HEK293 (cell line): ENCODE data around the gene LOXL1.

Experiments
- CTCF ChIA-PET: fragments of 350-600 bp; formaldehyde crosslinking; extraction: SDS; loops from one replicate; lab custom pipeline; 2021; ENCODE audit warnings: antibody characterized with exemption; lab: Yijun Ruan, JAX
- POLR2A ChIA-PET: fragments of 300-600 bp; formaldehyde crosslinking; extraction: SDS; loops from one replicate; lab custom pipeline; 2020; ENCODE audit warnings: antibody characterized with exemption, inconsistent platforms; lab: Yijun Ruan, JAX
- H3K27ac ChIP-seq: fragments of 200-500 bp; sonication (Bioruptor generic); 2 replicates; pipeline ENCODE4 v1.5.1; 2014; ENCODE audit warnings: low read depth, low read length, control low read depth, inconsistent platforms; ENCODE audit errors: extremely low read depth
- H3K36me3 ChIP-seq, 2 experiments: fragments of 200-500 bp in 1 of 2; sonication (Bioruptor generic) in 1 of 2; 1 replicate in 1 of 2; 2 replicates in 1 of 2; pipeline ENCODE4 v1.5.1; 2014 to 2017; ENCODE audit warnings: inconsistent platforms in 2 of 2, low read length in 2 of 2; ENCODE audit not compliant: control insufficient read depth in 2 of 2, insufficient read depth in 1 of 2
- H3K4me1 ChIP-seq: fragments of 200-500 bp; sonication (Bioruptor generic); 2 replicates; pipeline ENCODE4 v1.5.1; 2014; ENCODE audit warnings: mild to moderate bottlenecking, low read length, inconsistent platforms; ENCODE audit not compliant: control insufficient read depth, insufficient read depth
- H3K4me3 ChIP-seq: 2 replicates; pipeline ENCODE4 v1.5.1; 2011; ENCODE audit warnings: low read depth, mild to moderate bottlenecking, control low read depth, low read length, moderate library complexity
- H3K9me3 ChIP-seq: fragments of 200-500 bp; sonication (Bioruptor generic); 2 replicates; pipeline ENCODE4 v1.5.1; 2014; ENCODE audit warnings: low read depth, low read length, inconsistent platforms; ENCODE audit not compliant: control insufficient read depth, insufficient read depth
- KLF1 ChIP-seq: fragments of 450-650 bp; formaldehyde crosslinking; IDR thresholded peaks from 2 replicates; pipeline ENCODE4 v1.5.1; 2016; ENCODE audit warnings: missing biosample characterization, missing genetic modification characterization
- MEIS1 ChIP-seq: sonication (generic); formaldehyde crosslinking; IDR thresholded peaks from 2 replicates; pipeline ENCODE4 v1.8.1; 2022; ENCODE audit warnings: missing genetic modification reagents, mild to moderate bottlenecking, borderline replicate concordance
- OSR2 ChIP-seq: fragments of 450-650 bp; formaldehyde crosslinking; IDR thresholded peaks from 2 replicates; pipeline ENCODE4 v1.5.1; 2016; ENCODE audit warnings: missing biosample characterization, missing genetic modification characterization
- SETDB1 ChIP-seq: IDR thresholded peaks from one replicate; pipeline ENCODE4 v1.6.1; 2017; ENCODE audit warnings: mild to moderate bottlenecking, low read length, moderate library complexity, mixed read lengths; ENCODE audit not compliant: insufficient read length
- SP2 ChIP-seq: fragments of 450-650 bp; formaldehyde crosslinking; IDR thresholded peaks from 2 replicates; pipeline ENCODE4 v1.5.1; 2016; ENCODE audit warnings: missing biosample characterization, missing genetic modification characterization
- SP3 ChIP-seq: fragments of 450-650 bp; formaldehyde crosslinking; IDR thresholded peaks from 2 replicates; pipeline ENCODE4 v1.5.1; 2016; ENCODE audit warnings: missing biosample characterization, missing genetic modification characterization
- YY2 ChIP-seq: fragments of 450-650 bp; formaldehyde crosslinking; IDR thresholded peaks from 2 replicates; pipeline ENCODE4 v1.5.1; 2016; ENCODE audit warnings: missing biosample characterization, missing genetic modification characterization
- ZBTB17 ChIP-seq: fragments of 450-650 bp; formaldehyde crosslinking; IDR thresholded peaks from 2 replicates; pipeline ENCODE4 v1.5.1; 2016; ENCODE audit warnings: missing biosample characterization, missing genetic modification characterization
- ZBTB21 ChIP-seq: fragments of 450-650 bp; formaldehyde crosslinking; IDR thresholded peaks from 2 replicates; pipeline ENCODE4 v1.5.1; 2017; ENCODE audit warnings: missing biosample characterization, missing genetic modification characterization
- ZEB2 ChIP-seq: fragments of 450-650 bp; formaldehyde crosslinking; IDR thresholded peaks from 2 replicates; pipeline ENCODE4 v1.5.1; 2016; ENCODE audit warnings: missing biosample characterization, missing genetic modification characterization
- ZFHX2 ChIP-seq: fragments of 450-650 bp; formaldehyde crosslinking; conservative IDR thresholded peaks from 2 replicates; pipeline ENCODE4 v1.5.1; 2016; ENCODE audit warnings: missing biosample characterization, missing genetic modification characterization
- ZNF140 ChIP-seq: fragments of 450-650 bp; formaldehyde crosslinking; IDR thresholded peaks from 2 replicates; pipeline ENCODE4 v1.5.1; 2016; ENCODE audit warnings: missing biosample characterization, missing genetic modification characterization
- ZNF211 ChIP-seq: fragments of 450-650 bp; formaldehyde crosslinking; IDR thresholded peaks from 2 replicates; pipeline ENCODE4 v1.5.1; 2016; ENCODE audit warnings: low read depth, missing biosample characterization, missing genetic modification characterization
- ZNF433 ChIP-seq: fragments of 450-650 bp; formaldehyde crosslinking; IDR thresholded peaks from 2 replicates; pipeline ENCODE4 v1.5.1; 2016; ENCODE audit warnings: missing biosample characterization, missing genetic modification characterization, low read depth
- ZNF473 ChIP-seq: fragments of 450-650 bp; formaldehyde crosslinking; IDR thresholded peaks from 2 replicates; pipeline ENCODE4 v1.5.1; 2017; ENCODE audit warnings: missing biosample characterization, missing genetic modification characterization
- ZNF561 ChIP-seq: fragments of 450-650 bp; IDR thresholded peaks from 2 replicates; pipeline ENCODE4 v1.5.1; 2018; ENCODE audit warnings: missing biosample characterization, missing genetic modification characterization, borderline replicate concordance
- ZNF600 ChIP-seq: fragments of 450-650 bp; formaldehyde crosslinking; IDR thresholded peaks from 2 replicates; pipeline ENCODE4 v1.5.1; 2016; ENCODE audit warnings: missing biosample characterization, missing genetic modification characterization
- ZNF626 ChIP-seq: fragments of 450-650 bp; sonication (Bioruptor Pico); formaldehyde crosslinking; IDR thresholded peaks from 2 replicates; pipeline ENCODE4 v1.5.1; 2018; ENCODE audit warnings: missing biosample characterization, missing genetic modification characterization, inconsistent platforms
- ZNF76 ChIP-seq: fragments of 450-650 bp; formaldehyde crosslinking; IDR thresholded peaks from 2 replicates; pipeline ENCODE4; 2016; ENCODE audit warnings: low read depth, missing biosample characterization, missing genetic modification characterization, borderline replicate concordance
- TF ChIP-seq, protein P1 (sequence below): fragments of 450-650 bp; formaldehyde crosslinking; IDR thresholded peaks from 2 replicates; pipeline ENCODE4 v1.5.1; 2016; ENCODE audit warnings: missing biosample characterization, missing genetic modification characterization
- TF ChIP-seq, protein P2 (sequence below): fragments of 450-650 bp; formaldehyde crosslinking; IDR thresholded peaks from 2 replicates; pipeline ENCODE4 v1.5.1; 2016; ENCODE audit warnings: missing biosample characterization, missing genetic modification characterization
- TF ChIP-seq, protein P3 (sequence below): fragments of 450-650 bp; formaldehyde crosslinking; IDR thresholded peaks from 2 replicates; pipeline ENCODE4 v1.5.1; 2016; ENCODE audit warnings: missing biosample characterization, missing genetic modification characterization
- TF ChIP-seq, protein P4 (sequence below): fragments of 450-650 bp; formaldehyde crosslinking; IDR thresholded peaks from 2 replicates; pipeline ENCODE4 v1.5.1; 2016; ENCODE audit warnings: missing biosample characterization, missing genetic modification characterization

LOXL1 gene

DNA sequence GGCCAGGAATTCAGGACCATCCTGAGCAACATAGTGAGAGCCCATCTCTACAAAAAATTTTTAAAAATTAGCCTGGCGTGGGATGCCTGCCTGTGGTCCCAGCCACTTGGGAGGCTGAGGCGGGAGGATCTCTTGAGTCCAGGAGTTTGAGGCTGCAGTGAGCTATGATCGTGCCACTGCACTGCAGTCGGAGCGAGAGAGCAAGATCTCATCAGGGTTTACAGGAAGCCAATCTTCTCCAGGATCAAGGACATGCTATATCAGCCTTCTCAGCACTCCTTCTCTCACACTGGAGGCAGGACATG, 66.3 kb downstream of the LOXL1 start:
- H3K4me1 ChIP-seq = peaks cover 9% of the 10 kb centered on the region; the same call in 1 of the 2 replicates
- POLR2A ChIA-PET = interaction anchor here (0.5 kb wide), 1 partner anchor 574 kb away, joined by 4 read pairs; no protein-coding TSS in a partner anchor
- TF ChIP-seq, protein P1, sequence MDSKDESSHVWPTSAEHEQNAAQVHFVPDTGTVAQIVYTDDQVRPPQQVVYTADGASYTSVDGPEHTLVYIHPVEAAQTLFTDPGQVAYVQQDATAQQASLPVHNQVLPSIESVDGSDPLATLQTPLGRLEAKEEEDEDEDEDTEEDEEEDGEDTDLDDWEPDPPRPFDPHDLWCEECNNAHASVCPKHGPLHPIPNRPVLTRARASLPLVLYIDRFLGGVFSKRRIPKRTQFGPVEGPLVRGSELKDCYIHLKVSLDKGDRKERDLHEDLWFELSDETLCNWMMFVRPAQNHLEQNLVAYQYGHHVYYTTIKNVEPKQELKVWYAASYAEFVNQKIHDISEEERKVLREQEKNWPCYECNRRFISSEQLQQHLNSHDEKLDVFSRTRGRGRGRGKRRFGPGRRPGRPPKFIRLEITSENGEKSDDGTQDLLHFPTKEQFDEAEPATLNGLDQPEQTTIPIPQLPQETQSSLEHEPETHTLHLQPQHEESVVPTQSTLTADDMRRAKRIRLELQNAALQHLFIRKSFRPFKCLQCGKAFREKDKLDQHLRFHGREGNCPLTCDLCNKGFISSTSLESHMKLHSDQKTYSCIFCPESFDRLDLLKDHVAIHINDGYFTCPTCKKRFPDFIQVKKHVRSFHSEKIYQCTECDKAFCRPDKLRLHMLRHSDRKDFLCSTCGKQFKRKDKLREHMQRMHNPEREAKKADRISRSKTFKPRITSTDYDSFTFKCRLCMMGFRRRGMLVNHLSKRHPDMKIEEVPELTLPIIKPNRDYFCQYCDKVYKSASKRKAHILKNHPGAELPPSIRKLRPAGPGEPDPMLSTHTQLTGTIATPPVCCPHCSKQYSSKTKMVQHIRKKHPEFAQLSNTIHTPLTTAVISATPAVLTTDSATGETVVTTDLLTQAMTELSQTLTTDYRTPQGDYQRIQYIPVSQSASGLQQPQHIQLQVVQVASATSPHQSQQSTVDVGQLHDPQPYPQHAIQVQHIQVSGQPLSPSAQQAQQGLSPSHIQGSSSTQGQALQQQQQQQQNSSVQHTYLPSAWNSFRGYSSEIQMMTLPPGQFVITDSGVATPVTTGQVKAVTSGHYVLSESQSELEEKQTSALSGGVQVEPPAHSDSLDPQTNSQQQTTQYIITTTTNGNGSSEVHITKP (tag by site-specific recombination) = no peak
- no peak for TF ChIP-seq ZNF433 (tag by site-specific recombination)
- TF ChIP-seq ZBTB17 (tag by site-specific recombination) = peak; percentile 67
- no peak for TF ChIP-seq ZNF211 (tag by site-specific recombination)
- no peak for TF ChIP-seq MEIS1 (CRISPR knock-in tag)
- TF ChIP-seq SETDB1 = no peak
- TF ChIP-seq ZNF626 (tag by site-specific recombination) = no peak
- TF ChIP-seq, protein P2, sequence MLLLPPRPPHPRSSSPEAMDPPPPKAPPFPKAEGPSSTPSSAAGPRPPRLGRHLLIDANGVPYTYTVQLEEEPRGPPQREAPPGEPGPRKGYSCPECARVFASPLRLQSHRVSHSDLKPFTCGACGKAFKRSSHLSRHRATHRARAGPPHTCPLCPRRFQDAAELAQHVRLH (tag by site-specific recombination) = no peak
- TF ChIP-seq, all 188 proteins: peak for 1
- Histone ChIP-seq H3K4me3 (peak overlapping the region; percentile 4; the same call in 1 of the 2 replicates), H3K36me3 (peaks cover 0 to 8% of the 10 kb centered on the region in 2 experiments; a peak in 1 of 3 replicates), H3K9me3 (no peaks in the 10 kb centered on the region), H3K27ac (no peak overlapping the region)
- CTCF ChIA-PET = interaction anchor here (0.6 to 9.0 kb wide), 15 partner anchors 10 to 795 kb away, joined by 3 to 118 read pairs (median 3); no protein-coding TSS in a partner anchor

DNA sequence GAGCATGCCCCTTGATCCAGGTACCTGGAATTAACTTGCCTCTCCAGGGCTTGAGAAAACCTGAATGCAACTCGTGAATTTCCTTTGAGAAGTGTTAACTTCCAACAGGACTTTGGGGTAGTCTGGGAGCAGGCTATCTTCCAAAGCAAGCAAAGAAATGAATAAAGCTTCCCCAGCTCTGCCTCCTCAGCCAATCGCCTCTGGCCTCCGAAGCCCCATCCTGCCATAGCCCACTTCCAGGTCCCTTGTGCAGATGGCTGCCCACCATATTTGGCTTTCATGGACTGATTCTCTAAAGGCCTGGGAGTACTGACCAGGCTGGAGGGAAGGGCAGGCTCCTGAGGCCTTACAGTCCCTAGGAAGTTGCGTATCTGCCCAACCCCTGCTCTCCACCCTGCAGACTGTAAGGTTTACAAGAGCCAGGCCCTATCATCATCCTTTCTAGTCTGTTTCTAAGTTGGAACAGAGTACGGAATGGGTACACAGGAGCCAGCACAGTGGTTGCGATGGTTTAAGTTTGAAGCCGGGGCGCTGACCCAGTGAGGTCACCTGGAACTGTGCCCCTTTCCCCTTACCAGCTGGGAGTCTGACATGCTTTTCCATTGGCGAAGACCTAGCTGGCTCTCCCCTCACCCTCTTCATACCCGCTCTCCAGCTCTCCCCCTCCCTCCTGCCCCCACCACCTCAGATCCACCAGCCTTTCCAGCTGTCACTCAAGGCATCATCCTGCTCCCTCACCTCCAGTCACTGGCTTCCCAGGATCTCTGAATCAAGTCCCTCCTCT, 67.1 kb downstream of the LOXL1 start:
- Histone ChIP-seq H3K36me3 (peaks cover 0 to 12% of the 10 kb centered on the region in 2 experiments; a peak in 1 of 3 replicates), H3K4me3 (no peak overlapping the region), H3K4me1 (peaks cover 9% of the 10 kb centered on the region; the same call in 1 of the 2 replicates)
- CTCF ChIA-PET = interaction anchor here (0.6 to 9.0 kb wide), 17 partner anchors 10 to 428 kb away, joined by 3 to 118 read pairs (median 4); no protein-coding TSS in a partner anchor
- TF ChIP-seq ZNF600 (tag by site-specific recombination) (peak; percentile 77), ZEB2 (tag by site-specific recombination) (no peak), ZNF473 (tag by site-specific recombination) (no peak), ZNF140 (tag by site-specific recombination) (no peak)
- TF ChIP-seq, all 188 proteins: peak for 1
- Histone ChIP-seq H3K9me3 (no peaks in the 10 kb centered on the region), H3K27ac (no peak overlapping the region)
- POLR2A ChIA-PET = interaction anchor here (0.5 to 1.8 kb wide), 17 partner anchors 8 to 620 kb away, joined by 3 to 21 read pairs (median 5); partner anchors contain the start of gene LOXL1

DNA sequence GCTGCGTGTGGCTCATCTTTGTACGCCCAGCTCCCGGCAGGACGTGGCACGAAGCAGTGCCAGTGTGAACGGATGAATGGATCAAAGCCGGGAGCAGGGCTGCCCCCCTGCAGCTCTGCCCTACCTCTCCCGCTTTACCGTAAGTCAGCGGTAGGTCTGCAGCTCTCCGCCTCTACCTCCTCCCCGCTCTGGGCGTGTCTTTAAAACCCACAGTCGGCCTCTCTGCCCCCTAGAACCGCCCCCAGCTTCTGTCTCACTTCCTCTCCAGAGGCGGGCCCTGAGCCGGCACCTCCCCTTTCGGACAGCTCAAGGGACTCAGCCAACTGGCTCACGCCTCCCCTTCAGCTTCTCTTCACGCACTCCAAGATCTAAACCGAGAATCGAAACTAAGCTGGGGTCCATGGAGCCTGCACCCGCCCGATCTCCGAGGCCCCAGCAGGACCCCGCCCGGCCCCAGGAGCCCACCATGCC, 68.2 kb downstream of the LOXL1 start, which contains the start of gene PML:
PML (plus strand) TSS at position 304 of the 471 bp plus-strand sequence; CDS start at position 401, 97 bp downstream.
- H3K9me3 ChIP-seq = no peaks in the 10 kb centered on the region
- peaks cover 0 to 20% of the 10 kb centered on the region in 2 experiments; a peak in 2 of 3 replicates for H3K36me3 ChIP-seq
- peak within 1 kb of the TSS; percentile 54 for H3K4me3 ChIP-seq
- POLR2A ChIA-PET = interaction anchor here (0.5 to 1.8 kb wide), 28 partner anchors 8 to 1762 kb away, joined by 3 to 21 read pairs (median 4); partner anchors contain the start of genes LOXL1, NPTN and UBL7
- CTCF ChIA-PET = interaction anchor here (0.7 to 9.0 kb wide), 18 partner anchors 9 to 97 kb away, joined by 3 to 118 read pairs (median 4); no protein-coding TSS in a partner anchor
- H3K4me1 ChIP-seq = peaks cover 9% of the 10 kb centered on the region; the same call in 1 of the 2 replicates
- peak within 1 kb of the TSS; percentile 63; the same call in 1 of the 2 replicates for H3K27ac ChIP-seq
- TF ChIP-seq ZNF561 (tag by site-specific recombination) (peak; percentile 45; the same call in 1 of the 2 replicates), KLF1 (tag by site-specific recombination) (peak; percentile 67), ZFHX2 (tag by site-specific recombination) (peak; percentile 92), SP2 (tag by site-specific recombination) (peak; percentile 100), YY2 (tag by site-specific recombination) (no peak), ZBTB21 (tag by site-specific recombination) (0 out of 2 replicates have a peak, but pooled peaks have one; percentile 25), ZNF600 (tag by site-specific recombination) (peak; percentile 72), OSR2 (tag by site-specific recombination) (peak; percentile 34; the same call in 1 of the 2 replicates), SP3 (tag by site-specific recombination) (peak; percentile 98), ZNF76 (no peak)
- TF ChIP-seq, protein P3, sequence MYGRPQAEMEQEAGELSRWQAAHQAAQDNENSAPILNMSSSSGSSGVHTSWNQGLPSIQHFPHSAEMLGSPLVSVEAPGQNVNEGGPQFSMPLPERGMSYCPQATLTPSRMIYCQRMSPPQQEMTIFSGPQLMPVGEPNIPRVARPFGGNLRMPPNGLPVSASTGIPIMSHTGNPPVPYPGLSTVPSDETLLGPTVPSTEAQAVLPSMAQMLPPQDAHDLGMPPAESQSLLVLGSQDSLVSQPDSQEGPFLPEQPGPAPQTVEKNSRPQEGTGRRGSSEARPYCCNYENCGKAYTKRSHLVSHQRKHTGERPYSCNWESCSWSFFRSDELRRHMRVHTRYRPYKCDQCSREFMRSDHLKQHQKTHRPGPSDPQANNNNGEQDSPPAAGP (tag by site-specific recombination) = peak; percentile 19; the same call in 1 of the 2 replicates
- TF ChIP-seq, protein P4, sequence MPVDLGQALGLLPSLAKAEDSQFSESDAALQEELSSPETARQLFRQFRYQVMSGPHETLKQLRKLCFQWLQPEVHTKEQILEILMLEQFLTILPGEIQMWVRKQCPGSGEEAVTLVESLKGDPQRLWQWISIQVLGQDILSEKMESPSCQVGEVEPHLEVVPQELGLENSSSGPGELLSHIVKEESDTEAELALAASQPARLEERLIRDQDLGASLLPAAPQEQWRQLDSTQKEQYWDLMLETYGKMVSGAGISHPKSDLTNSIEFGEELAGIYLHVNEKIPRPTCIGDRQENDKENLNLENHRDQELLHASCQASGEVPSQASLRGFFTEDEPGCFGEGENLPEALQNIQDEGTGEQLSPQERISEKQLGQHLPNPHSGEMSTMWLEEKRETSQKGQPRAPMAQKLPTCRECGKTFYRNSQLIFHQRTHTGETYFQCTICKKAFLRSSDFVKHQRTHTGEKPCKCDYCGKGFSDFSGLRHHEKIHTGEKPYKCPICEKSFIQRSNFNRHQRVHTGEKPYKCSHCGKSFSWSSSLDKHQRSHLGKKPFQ = peak; percentile 82
